ENCODE data around the gene KLHL5. TPM values are rescaled to one million over a fixed set of nuclear protein-coding genes. Genes with fewer than 3 reads are reported as not detected.

KLHL5 gene
- total RNA-seq, 2 donors from 2014 or later, result 5.9 to 14.5 TPM

- 73 to 78% methylated on average over 4 of the region's 4 CpGs for WGBS, 2 donors
- DNase-seq, result no peak
- no peaks in the 10 kb centered on the region for H3K9me3 ChIP-seq
- H3K36me3 ChIP-seq (replicated peaks in 1 of 2; ENCODE audit: insufficient read depth in 1 of 2, low read depth in 2 of 2), result no peaks in the 10 kb centered on the region
- intact Hi-C loops (cut with DNase I), result no loop called here
- no peaks in the 10 kb centered on the region for H3K27me3 ChIP-seq
- H3K4me1 ChIP-seq, result peaks cover 16% of the 10 kb centered on the region
- no peak overlapping the region for H3K4me3 ChIP-seq
- peak overlapping the region in 3 of 4 donors; percentile 32 to 78 (median 40) for H3K27ac ChIP-seq
- no peak for ATAC-seq
- TF ChIP-seq, protein P1, sequence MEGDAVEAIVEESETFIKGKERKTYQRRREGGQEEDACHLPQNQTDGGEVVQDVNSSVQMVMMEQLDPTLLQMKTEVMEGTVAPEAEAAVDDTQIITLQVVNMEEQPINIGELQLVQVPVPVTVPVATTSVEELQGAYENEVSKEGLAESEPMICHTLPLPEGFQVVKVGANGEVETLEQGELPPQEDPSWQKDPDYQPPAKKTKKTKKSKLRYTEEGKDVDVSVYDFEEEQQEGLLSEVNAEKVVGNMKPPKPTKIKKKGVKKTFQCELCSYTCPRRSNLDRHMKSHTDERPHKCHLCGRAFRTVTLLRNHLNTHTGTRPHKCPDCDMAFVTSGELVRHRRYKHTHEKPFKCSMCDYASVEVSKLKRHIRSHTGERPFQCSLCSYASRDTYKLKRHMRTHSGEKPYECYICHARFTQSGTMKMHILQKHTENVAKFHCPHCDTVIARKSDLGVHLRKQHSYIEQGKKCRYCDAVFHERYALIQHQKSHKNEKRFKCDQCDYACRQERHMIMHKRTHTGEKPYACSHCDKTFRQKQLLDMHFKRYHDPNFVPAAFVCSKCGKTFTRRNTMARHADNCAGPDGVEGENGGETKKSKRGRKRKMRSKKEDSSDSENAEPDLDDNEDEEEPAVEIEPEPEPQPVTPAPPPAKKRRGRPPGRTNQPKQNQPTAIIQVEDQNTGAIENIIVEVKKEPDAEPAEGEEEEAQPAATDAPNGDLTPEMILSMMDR (IDR thresholded peaks at IDR 0.05), result no peak
- no peak for TF ChIP-seq POLR2A (IDR thresholded peaks at IDR 0.05)
Observed at GRCh38 chr4:39037491-39037825, 24.6 kb upstream of the KLHL5 start.

- H3K9me3 ChIP-seq, result no peaks in the 10 kb centered on the region
- no peak overlapping the region for H3K4me3 ChIP-seq
- WGBS, 2 donors, result 57 to 62% methylated on average over 3 of the region's 3 CpGs
- peaks cover 12% of the 10 kb centered on the region for H3K4me1 ChIP-seq
- H3K27me3 ChIP-seq, result no peaks in the 10 kb centered on the region
- DNase-seq (no peak), ATAC-seq (no peak)
- peak overlapping the region in 3 of 4 donors; percentile 32 to 78 (median 40) for H3K27ac ChIP-seq
- no peak for TF ChIP-seq POLR2A (IDR thresholded peaks at IDR 0.05)
- TF ChIP-seq, protein P1 (IDR thresholded peaks at IDR 0.05), result no peak
- H3K36me3 ChIP-seq (replicated peaks in 1 of 2; ENCODE audit: insufficient read depth in 1 of 2, low read depth in 2 of 2), result no peaks in the 10 kb centered on the region
- intact Hi-C loops (cut with DNase I), result no loop called here
Observed at GRCh38 chr4:39037941-39038340, 24.1 kb upstream of the KLHL5 start.

GRCh38 chr4:39039108-39039507, 22.9 kb upstream of the KLHL5 start:
- H3K36me3 ChIP-seq (replicated peaks in 1 of 2; ENCODE audit: insufficient read depth in 1 of 2, low read depth in 2 of 2), result no peaks in the 10 kb centered on the region
- no peak for DNase-seq
- TF ChIP-seq POLR2A (IDR thresholded peaks at IDR 0.05), result no peak
- TF ChIP-seq, protein P1 (IDR thresholded peaks at IDR 0.05), result no peak
- intact Hi-C loops (cut with DNase I), result no loop called here
- ATAC-seq, result no peak
- no peak overlapping the region for H3K27ac ChIP-seq
- WGBS, 2 donors, result 80 to 86% methylated on average over 3 of the region's 3 CpGs
- H3K27me3 ChIP-seq, result no peaks in the 10 kb centered on the region
- H3K9me3 ChIP-seq, result no peaks in the 10 kb centered on the region
- peaks cover 17% of the 10 kb centered on the region for H3K4me1 ChIP-seq
- no peak overlapping the region for H3K4me3 ChIP-seq

GRCh38 chr4:39042366-39042765, 19.7 kb upstream of the KLHL5 start:
- DNase-seq (peak in 1 of 4 donors; percentile 16), ATAC-seq (no peak)
- 59 to 72% methylated on average over 1 of the region's 1 CpG for WGBS, 2 donors
- H3K36me3 ChIP-seq (replicated peaks in 1 of 2; ENCODE audit: insufficient read depth in 1 of 2, low read depth in 2 of 2), result no peaks in the 10 kb centered on the region
- TF ChIP-seq POLR2A (IDR thresholded peaks at IDR 0.05), result no peak
- TF ChIP-seq, protein P1 (IDR thresholded peaks at IDR 0.05), result no peak
- H3K4me1 ChIP-seq, result peaks cover 21% of the 10 kb centered on the region
- H3K27me3 ChIP-seq, result no peaks in the 10 kb centered on the region
- no peaks in the 10 kb centered on the region for H3K9me3 ChIP-seq
- H3K4me3 ChIP-seq, result no peak overlapping the region
- intact Hi-C loops (cut with DNase I), result no loop called here
- peak overlapping the region in 3 of 4 donors; percentile 89 to 93 (median 90) for H3K27ac ChIP-seq

GRCh38 chr4:39043058-39043860, 18.8 kb upstream of the KLHL5 start:
- intact Hi-C loops (cut with DNase I), result no loop called here
- Histone ChIP-seq H3K4me1 (peaks cover 18% of the 10 kb centered on the region), H3K27ac (peak overlapping the region; percentile 35 to 93 (median 90)), H3K9me3 (no peaks in the 10 kb centered on the region), H3K4me3 (no peak overlapping the region), H3K36me3 (replicated peaks in 1 of 2; ENCODE audit: insufficient read depth in 1 of 2, low read depth in 2 of 2) (no peaks in the 10 kb centered on the region), H3K27me3 (no peaks in the 10 kb centered on the region)
- peak; percentile 22 to 36 (median 28) for DNase-seq
- ATAC-seq, result no peak
- WGBS, 2 donors, result 47 to 49% methylated on average over 10 of the region's 10 CpGs
- no peak for TF ChIP-seq POLR2A (IDR thresholded peaks at IDR 0.05)
- TF ChIP-seq, protein P1 (IDR thresholded peaks at IDR 0.05), result no peak

All from body of pancreas (tissue), 4 donors.